Mesenchymal stem cell (in vitro differentiated cells and primary cell): ENCODE measurements around the gene PCED1B.
A peak's percentile ranks its signal among the peaks of the same experiment; 100 is the strongest.

Experiments
- DNase-seq: peaks from one replicate; pipeline ENCODE4 v3.0.0-alpha.2; 2013
- H2AFZ ChIP-seq: one replicate; pipeline ENCODE4 v1.6.1; 2013; ENCODE audit warnings: low read depth, mild to moderate bottlenecking, control low read depth, inconsistent platforms, low read length, moderate library complexity
- H2AK5ac ChIP-seq: 2 replicates; pipeline ENCODE4 v1.6.1; 2013; ENCODE audit warnings: low read length, moderate library complexity, mild to moderate bottlenecking, inconsistent platforms; ENCODE audit not compliant: severe bottlenecking
- H2BK120ac ChIP-seq: one replicate; pipeline ENCODE4 v1.6.1; 2013; ENCODE audit warnings: low read depth, mild to moderate bottlenecking, inconsistent platforms, low read length, moderate library complexity
- H2BK12ac ChIP-seq, 2 experiments: one replicate each; pipeline ENCODE4 v1.6.1; 2013; ENCODE audit warnings: inconsistent platforms in 2 of 2, low read length in 2 of 2, mild to moderate bottlenecking in 2 of 2, moderate library complexity in 2 of 2, control low read depth in 1 of 2
- H2BK15ac ChIP-seq: one replicate; pipeline ENCODE4 v1.6.1; 2013; ENCODE audit warnings: mild to moderate bottlenecking, low read depth, inconsistent platforms; ENCODE audit not compliant: poor library complexity, severe bottlenecking
- H2BK5ac ChIP-seq: 2 replicates; pipeline ENCODE4 v1.6.1; 2013; ENCODE audit warnings: low read depth, mild to moderate bottlenecking, low read length, control low read depth, inconsistent platforms; ENCODE audit not compliant: poor library complexity, severe bottlenecking
- H3K14ac ChIP-seq, 2 experiments: one replicate each; pipeline ENCODE4 v1.6.1; 2013; ENCODE audit warnings: inconsistent platforms in 2 of 2, low read length in 2 of 2, control low read depth in 1 of 2, mild to moderate bottlenecking in 1 of 2, moderate library complexity in 1 of 2
- H3K18ac ChIP-seq, 2 experiments: one replicate each; pipeline ENCODE4 v1.6.1; 2013; ENCODE audit warnings: inconsistent platforms in 2 of 2, low read length in 2 of 2, control low read depth in 1 of 2, low read depth in 1 of 2, mild to moderate bottlenecking in 1 of 2
- H3K23ac ChIP-seq, 2 experiments: one replicate each; pipeline ENCODE4 v1.6.1; 2013; ENCODE audit warnings: inconsistent platforms in 2 of 2, low read length in 2 of 2, mild to moderate bottlenecking in 2 of 2, moderate library complexity in 2 of 2, control low read depth in 1 of 2
- H3K27ac ChIP-seq: 2 replicates; pipeline ENCODE4 v1.5.1; 2013; ENCODE audit warnings: mild to moderate bottlenecking, moderate library complexity, low read length, control low read depth, inconsistent platforms; ENCODE audit not compliant: poor library complexity, severe bottlenecking
- H3K27me3 ChIP-seq, 2 experiments: 2 replicates each; pipeline versions ENCODE4 v1.6.1 to v1.7.0; 2013; ENCODE audit warnings: low read length in 2 of 2, mild to moderate bottlenecking in 2 of 2, moderate library complexity in 2 of 2, control low read depth in 1 of 2, inconsistent platforms in 1 of 2; ENCODE audit not compliant: control insufficient read depth in 1 of 2, insufficient read depth in 1 of 2
- H3K36me3 ChIP-seq, 2 experiments: 2 replicates each; pipeline versions ENCODE4 v1.6.1 to v1.7.0; 2013; ENCODE audit warnings: low read length in 2 of 2, control low read depth in 1 of 2, inconsistent platforms in 1 of 2, low read depth in 1 of 2, mild to moderate bottlenecking in 1 of 2; ENCODE audit not compliant: insufficient read depth in 2 of 2, control insufficient read depth in 1 of 2
- H3K4ac ChIP-seq, 2 experiments: one replicate each; pipeline ENCODE4 v1.6.1; 2013; ENCODE audit warnings: inconsistent platforms in 2 of 2, low read length in 2 of 2, mild to moderate bottlenecking in 2 of 2, moderate library complexity in 2 of 2, control low read depth in 1 of 2, low read depth in 1 of 2
- H3K4me1 ChIP-seq: 2 replicates; pipeline ENCODE4 v1.6.1; 2013; ENCODE audit warnings: low read depth, low read length, control low read depth; ENCODE audit not compliant: control insufficient read depth, insufficient read depth
- H3K4me2 ChIP-seq: 2 replicates; pipeline ENCODE4 v1.6.1; 2013; ENCODE audit warnings: low read length, mild to moderate bottlenecking, inconsistent platforms; ENCODE audit not compliant: poor library complexity, severe bottlenecking
- H3K4me3 ChIP-seq, 2 experiments: 2 replicates each; pipeline versions ENCODE4 v1.5.1 to v1.7.0; 2013; ENCODE audit warnings: low read length in 2 of 2, mild to moderate bottlenecking in 2 of 2, control low read depth in 1 of 2, low read depth in 1 of 2; ENCODE audit not compliant: insufficient read depth in 1 of 2
- H3K79me1 ChIP-seq: replicated peaks from 2 replicates; pipeline ENCODE4 v1.6.1; 2013; ENCODE audit warnings: mild to moderate bottlenecking, control low read depth, low read length, inconsistent platforms; ENCODE audit not compliant: poor library complexity, severe bottlenecking
- H3K9ac ChIP-seq: 2 replicates; pipeline ENCODE4 v1.7.0; 2013; ENCODE audit warnings: mild to moderate bottlenecking, low read length, moderate library complexity
- H3K9me3 ChIP-seq: 2 replicates; pipeline ENCODE4 v1.7.0; 2013; ENCODE audit warnings: mild to moderate bottlenecking, low read length; ENCODE audit not compliant: control insufficient read depth
- H4K8ac ChIP-seq: one replicate; pipeline ENCODE4 v1.6.1; 2013; ENCODE audit warnings: inconsistent platforms, mild to moderate bottlenecking, low read length, moderate library complexity
- H4K91ac ChIP-seq: one replicate; pipeline ENCODE4 v1.6.1; 2013; ENCODE audit warnings: mild to moderate bottlenecking, low read length, inconsistent platforms
- WGBS: methylation state at CpG from one replicate; pipeline ENCODE4 v1.1.7; 2013; ENCODE audit warnings: mixed read lengths; 5-methylcytosine and 5-hydroxymethylcytosine counted together

Gene PCED1B

DNA sequence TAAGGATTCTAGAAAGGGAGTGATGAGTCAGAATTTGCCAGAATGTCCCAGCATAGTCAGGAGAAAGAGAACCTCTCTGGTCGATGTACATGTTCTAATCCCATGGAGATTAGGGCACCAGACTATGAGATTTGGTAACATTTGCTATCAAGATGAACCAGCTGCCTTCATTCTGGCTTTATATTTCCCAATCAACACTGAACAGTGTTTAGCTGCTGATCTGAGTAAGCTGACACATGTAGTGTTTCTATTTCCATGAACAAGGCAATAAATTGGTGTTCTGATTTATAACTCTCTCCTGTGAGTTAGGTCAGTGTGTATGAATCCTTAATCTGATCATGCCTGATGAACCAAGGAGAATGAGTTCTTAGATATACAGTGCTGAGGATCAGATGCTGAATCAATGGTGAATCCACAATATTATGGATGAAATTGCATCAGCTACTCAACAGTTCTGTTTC lies 158.4 kb downstream of the PCED1B start:
- Histone ChIP-seq H3K4me3 (no peak overlapping the region), H3K18ac (no peak overlapping the region), H3K36me3 (peaks cover 0 to 16% of the 10 kb centered on the region in 2 experiments), H3K27me3 (no peaks in the 10 kb centered on the region), H3K9me3 (no peaks in the 10 kb centered on the region), H2BK12ac (no peak overlapping the region), H4K8ac (no peak overlapping the region), H2AFZ (no peak overlapping the region), H3K4me1 (peaks cover 5% of the 10 kb centered on the region), H2BK120ac (no peak overlapping the region), H2BK5ac (no peak overlapping the region), H3K4me2 (no peak overlapping the region), H3K27ac (no peak overlapping the region), H2AK5ac (no peak overlapping the region), H3K4ac (no peak overlapping the region), H3K14ac (no peak overlapping the region), H3K79me1 (no peaks in the 10 kb centered on the region), H3K9ac (no peak overlapping the region), H3K23ac (no peak overlapping the region), H4K91ac (no peak overlapping the region), H2BK15ac (no peak overlapping the region)
- DNase-seq = peak; percentile 41
- 80% methylated on average over 1 of the region's 1 CpG for WGBS

DNA sequence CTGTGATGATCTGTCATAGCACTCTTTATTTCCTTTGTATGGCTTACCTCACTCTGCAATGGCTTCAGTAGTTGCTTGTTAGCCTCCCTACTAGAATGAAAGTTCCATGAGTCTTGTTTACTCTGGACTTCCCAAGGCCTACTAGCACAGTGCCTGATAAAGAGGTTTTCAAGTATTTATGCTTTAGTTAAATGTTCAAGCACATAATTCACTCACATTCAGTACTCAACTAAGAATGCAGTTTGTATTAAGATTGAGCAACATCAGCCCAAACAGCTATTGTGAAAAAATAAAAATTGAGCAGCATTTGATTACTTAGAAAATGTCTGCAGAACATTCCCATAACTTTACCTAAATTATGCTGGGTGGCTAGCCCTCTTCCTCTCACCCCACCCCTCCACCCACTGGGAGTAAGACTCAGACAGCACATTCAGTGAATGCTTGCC lies 159.3 kb downstream of the PCED1B start:
- Histone ChIP-seq H3K4me2 (no peak overlapping the region), H4K8ac (no peak overlapping the region), H3K4me3 (no peak overlapping the region), H2BK120ac (no peak overlapping the region), H2BK5ac (no peak overlapping the region), H3K18ac (no peak overlapping the region), H3K27me3 (no peaks in the 10 kb centered on the region), H3K9ac (no peak overlapping the region), H3K14ac (no peak overlapping the region), H4K91ac (no peak overlapping the region), H2BK15ac (no peak overlapping the region), H2BK12ac (no peak overlapping the region), H3K9me3 (no peaks in the 10 kb centered on the region), H3K36me3 (peaks cover 0 to 16% of the 10 kb centered on the region in 2 experiments), H3K27ac (no peak overlapping the region), H2AK5ac (no peak overlapping the region), H3K23ac (no peak overlapping the region), H3K79me1 (no peaks in the 10 kb centered on the region), H2AFZ (no peak overlapping the region), H3K4me1 (peaks cover 5% of the 10 kb centered on the region), H3K4ac (no peak overlapping the region)
- peak; percentile 35 for DNase-seq

DNA sequence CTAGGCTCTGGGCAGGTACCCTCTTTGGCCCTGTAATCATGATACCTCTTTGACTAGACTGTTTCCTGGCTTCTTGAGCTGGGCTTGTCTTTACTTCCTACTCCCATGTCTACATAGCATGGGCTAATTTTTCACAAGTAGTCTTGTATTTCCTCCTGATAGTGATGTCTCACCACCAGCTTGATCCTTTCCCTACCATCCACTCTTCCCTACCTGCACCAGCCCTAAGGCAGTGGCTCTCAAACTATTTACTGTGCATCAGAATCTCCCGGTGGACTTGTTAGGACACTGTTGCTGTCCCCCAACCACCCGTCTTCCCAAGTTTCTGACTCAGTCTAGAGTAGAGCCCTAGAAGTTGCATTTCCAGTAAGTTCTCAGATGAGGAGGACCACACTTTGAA lies 163.0 kb downstream of the PCED1B start:
- no peak overlapping the region for H3K18ac ChIP-seq
- no peak overlapping the region for H3K23ac ChIP-seq
- no peak overlapping the region for H2BK15ac ChIP-seq
- H3K79me1 ChIP-seq = no peaks in the 10 kb centered on the region
- H3K4me2 ChIP-seq = no peak overlapping the region
- no peak overlapping the region for H2BK12ac ChIP-seq
- no peak overlapping the region for H3K14ac ChIP-seq
- no peak overlapping the region for H2AK5ac ChIP-seq
- H4K91ac ChIP-seq = no peak overlapping the region
- H3K27ac ChIP-seq = no peak overlapping the region
- peak overlapping the region in 1 of 2 experiments; percentile 31 for H3K4ac ChIP-seq
- H2BK120ac ChIP-seq = no peak overlapping the region
- H2AFZ ChIP-seq = no peak overlapping the region
- WGBS = 93% methylated on average over 2 of the region's 2 CpGs
- H3K4me1 ChIP-seq = no peaks in the 10 kb centered on the region
- DNase-seq = no peak
- H3K27me3 ChIP-seq = no peaks in the 10 kb centered on the region
- H3K9me3 ChIP-seq = no peaks in the 10 kb centered on the region
- H2BK5ac ChIP-seq = peak overlapping the region; percentile 34
- H4K8ac ChIP-seq = no peak overlapping the region
- no peaks in the 10 kb centered on the region for H3K36me3 ChIP-seq
- no peak overlapping the region for H3K4me3 ChIP-seq
- no peak overlapping the region for H3K9ac ChIP-seq

DNA sequence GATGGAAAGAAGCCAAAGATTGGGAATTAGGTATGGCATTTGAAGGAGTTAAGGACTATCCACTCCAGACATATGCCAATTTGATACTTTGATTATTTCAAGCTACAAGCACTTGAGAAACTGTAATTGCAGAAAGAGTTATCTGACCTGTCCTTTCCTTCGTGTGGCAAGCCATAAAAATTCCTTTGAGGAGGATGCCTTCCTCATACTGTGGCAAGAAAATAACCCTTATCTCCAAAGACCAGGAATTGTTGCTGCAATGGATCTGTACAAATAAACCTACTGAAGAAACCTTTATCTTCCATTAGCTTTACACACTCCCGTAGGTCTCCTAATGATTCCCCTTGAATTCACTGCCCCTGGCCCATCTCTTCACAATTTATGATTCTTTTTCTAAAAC lies 165.4 kb downstream of the PCED1B start:
- Histone ChIP-seq H2BK120ac (no peak overlapping the region), H3K4me2 (no peak overlapping the region), H2AK5ac (no peak overlapping the region), H4K91ac (no peak overlapping the region), H3K23ac (no peak overlapping the region), H3K4ac (no peak overlapping the region), H3K18ac (no peak overlapping the region), H2BK15ac (no peak overlapping the region), H4K8ac (no peak overlapping the region), H3K9me3 (no peaks in the 10 kb centered on the region), H3K27ac (no peak overlapping the region), H2BK5ac (no peak overlapping the region), H3K36me3 (no peaks in the 10 kb centered on the region), H3K9ac (no peak overlapping the region), H3K4me1 (peaks cover 5% of the 10 kb centered on the region), H2AFZ (no peak overlapping the region), H3K4me3 (no peak overlapping the region), H3K27me3 (no peaks in the 10 kb centered on the region), H2BK12ac (no peak overlapping the region), H3K14ac (no peak overlapping the region), H3K79me1 (no peaks in the 10 kb centered on the region)
- WGBS = 15% methylated on average over 2 of the region's 2 CpGs
- DNase-seq = no peak
